HCEC 1CT (cell line): ENCODE data around the gene RPL10A.
"Not testable (repeated sequence)": the region's sequence is repeated elsewhere in the genome, so short reads cannot be mapped to it uniquely, and the experiment has no call there.

ENCODE experiments used
- DNase-seq: peaks from one replicate; pipeline ENCODE4 v3.0.0-alpha.2; 2017

Gene RPL10A

GRCh38 chr6:35515939-35516338 is 47.7 kb downstream of the RPL10A start:
- not testable (repeated sequence) for DNase-seq

DNA sequence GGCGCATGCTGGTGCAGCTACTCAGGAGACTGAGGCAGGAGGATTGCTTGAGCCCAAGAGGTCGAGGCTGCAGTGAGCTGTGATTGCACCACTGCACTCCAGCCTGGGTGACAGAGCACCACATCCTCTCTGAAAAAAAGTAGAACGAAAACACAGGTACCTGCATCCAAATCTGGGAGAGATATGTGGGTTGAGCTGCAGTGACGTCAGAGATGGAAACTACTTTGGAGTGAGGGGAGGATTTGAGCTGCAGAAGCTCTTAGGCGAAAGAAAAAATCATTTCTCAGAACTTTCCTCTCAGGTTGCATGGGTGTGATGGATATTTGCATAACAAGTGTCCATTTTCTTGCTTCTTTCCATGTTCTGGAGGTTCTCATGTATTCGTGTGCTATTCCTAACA is 48.5 kb downstream of the RPL10A start:
- DNase-seq: no peak

DNA sequence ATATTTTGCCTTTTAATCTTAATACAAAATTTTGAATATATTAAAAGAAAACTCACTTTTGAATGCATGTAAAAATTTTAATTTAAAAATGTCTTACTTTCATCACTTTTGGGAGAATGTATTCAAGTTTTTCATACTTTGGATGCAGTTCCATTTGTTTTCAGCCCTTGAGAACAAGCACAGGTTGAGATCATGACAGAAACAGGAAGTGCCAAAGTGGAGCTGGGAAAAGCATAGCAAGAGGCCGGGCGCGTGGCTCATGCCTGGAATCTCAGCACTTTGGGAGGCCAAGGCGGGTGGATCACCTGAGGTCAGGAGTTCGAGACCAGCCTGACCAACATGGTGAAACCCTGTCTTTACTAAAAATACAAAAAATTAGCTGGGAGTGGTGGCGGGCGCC is 49.8 kb downstream of the RPL10A start:
- not testable (repeated sequence) for DNase-seq

GRCh38 chr6:35518566-35519312 is 50.5 kb downstream of the RPL10A start:
- DNase-seq: no peak

GRCh38 chr6:35519313-35520015 is 51.3 kb downstream of the RPL10A start:
- DNase-seq: no peak
